CD1c-positive myeloid dendritic cell (primary cell): ENCODE data around the gene MPO.

Experiments used
- DNase-seq: peaks from one replicate; pipeline ENCODE4 v3.0.0-alpha.2; 2016; ENCODE audit errors: extremely low spot score

Gene MPO

DNA sequence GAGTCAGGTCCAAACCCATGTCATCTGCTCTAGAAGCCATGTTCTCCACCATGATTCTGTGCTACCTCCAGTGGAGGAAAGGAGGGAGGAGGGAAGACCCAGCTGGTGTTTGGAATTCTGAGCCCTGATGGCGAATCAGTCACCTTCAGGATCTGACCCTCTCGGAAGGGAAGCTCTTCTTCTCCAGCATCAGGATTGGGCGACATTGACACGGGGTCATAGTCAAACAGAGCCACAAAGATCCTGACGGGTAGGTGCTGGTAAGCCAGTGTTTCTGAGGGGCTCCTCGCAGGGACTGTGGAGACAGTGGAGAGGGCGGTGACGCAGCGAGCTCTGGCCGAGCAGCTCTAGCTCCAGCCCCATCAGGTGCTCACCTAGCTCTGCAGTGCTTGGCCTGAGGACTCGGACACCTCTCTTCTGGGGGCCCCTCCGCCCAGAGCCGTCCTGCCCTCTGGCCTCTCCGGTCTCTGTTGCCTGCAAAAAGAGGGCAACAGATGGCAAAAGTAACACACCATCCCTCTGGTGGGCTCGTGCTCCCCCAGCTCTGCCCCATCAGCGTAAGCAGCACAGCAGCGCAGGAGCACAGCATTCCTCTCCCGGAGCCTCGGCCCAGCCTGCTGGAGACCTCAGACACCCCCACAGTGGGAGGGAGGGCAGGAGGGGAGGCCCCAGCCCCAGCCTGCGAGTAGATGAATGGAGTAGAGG lies 26.9 kb upstream of the MPO start:
- no peak for DNase-seq

GRCh38 chr17:58306131-58306951 lies 25.6 kb upstream of the MPO start:
- DNase-seq = no peak

- no peak for DNase-seq
Measured at GRCh38 chr17:58305626-58306025, 24.9 kb upstream of the MPO start.

GRCh38 chr17:58304750-58305486 lies 24.2 kb upstream of the MPO start:
- no peak for DNase-seq

DNA sequence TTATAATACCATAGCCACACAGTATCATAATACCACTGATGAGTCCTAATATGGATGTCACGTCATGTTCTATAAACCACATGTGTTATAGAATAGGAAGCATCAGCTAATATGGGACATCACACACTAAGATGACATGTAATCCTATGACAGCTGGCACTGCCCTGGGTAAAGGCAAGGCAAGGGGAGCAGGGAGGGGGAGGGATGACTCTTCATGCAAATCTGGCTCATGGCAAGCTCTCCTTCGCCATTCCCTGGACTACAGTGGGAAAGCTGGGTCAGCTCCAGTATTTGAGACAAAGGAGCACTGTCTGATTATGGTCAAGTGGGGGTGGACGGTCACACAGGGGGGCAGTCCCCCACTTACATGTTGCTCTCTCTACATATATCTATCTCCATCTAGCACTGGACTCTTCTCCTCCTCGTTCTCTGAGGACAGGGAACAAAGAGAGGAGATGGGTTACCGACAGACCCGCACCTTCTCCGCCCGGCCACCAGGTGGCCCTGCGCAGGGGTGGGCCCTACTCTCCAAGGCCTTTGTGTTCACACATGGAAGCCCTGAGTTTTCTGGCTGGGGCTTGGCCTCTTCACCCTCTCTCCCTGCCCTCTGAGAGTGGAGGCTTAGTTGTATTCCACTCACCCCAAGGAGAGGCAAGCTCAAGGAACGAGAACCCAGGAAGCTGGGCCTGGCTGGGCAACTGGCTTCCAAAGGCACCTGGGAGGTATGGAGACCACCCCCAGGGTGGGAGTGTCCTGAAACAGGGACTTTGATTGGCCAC lies 23.4 kb upstream of the MPO start:
- DNase-seq = peak; percentile 70

- peak; percentile 48 for DNase-seq
Measured at GRCh38 chr17:58302919-58303585, 22.3 kb upstream of the MPO start.

DNA sequence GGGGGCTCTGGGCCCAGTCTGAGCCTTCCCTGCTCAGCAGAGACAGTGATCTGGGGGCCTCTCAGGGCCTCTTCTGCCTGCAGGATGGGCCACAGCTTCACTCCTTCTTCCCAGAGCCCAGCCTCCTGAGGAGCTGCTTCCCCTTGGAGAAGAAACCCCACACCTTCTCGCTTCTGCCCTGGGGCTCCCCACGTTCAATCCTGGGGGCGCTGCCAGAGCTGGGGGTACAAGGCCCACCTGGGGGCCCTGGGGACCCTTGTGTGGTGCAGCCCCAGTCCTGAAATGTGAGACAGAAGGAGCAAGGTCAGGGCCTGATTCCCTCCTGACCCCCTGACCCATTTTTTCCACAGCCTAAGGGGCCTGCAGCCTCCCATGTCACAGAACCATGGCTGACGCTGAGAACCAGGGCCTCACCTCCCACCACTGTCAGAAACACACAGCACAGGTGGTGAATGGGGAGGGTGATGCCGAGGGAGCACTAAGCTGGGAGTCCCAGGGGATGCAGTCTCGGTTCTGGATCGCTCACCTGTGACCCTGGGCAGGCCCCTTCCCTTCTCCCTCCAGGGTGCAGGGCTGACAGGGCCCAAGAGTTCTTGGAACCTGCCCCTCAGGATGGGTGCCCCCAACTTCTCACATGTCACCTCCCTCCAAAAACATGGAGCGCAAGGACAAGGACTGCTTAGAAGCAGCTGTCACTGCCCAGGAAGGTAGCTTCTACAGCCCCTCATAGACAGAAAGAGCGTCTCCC lies 21.6 kb upstream of the MPO start:
- DNase-seq = no peak

GRCh38 chr17:58301504-58302150 lies 20.9 kb upstream of the MPO start:
- no peak for DNase-seq

- DNase-seq = no peak
Measured at GRCh38 chr17:58300336-58300735, 19.6 kb upstream of the MPO start.

GRCh38 chr17:58294034-58294433 lies 13.3 kb upstream of the MPO start:
- no peak for DNase-seq

DNA sequence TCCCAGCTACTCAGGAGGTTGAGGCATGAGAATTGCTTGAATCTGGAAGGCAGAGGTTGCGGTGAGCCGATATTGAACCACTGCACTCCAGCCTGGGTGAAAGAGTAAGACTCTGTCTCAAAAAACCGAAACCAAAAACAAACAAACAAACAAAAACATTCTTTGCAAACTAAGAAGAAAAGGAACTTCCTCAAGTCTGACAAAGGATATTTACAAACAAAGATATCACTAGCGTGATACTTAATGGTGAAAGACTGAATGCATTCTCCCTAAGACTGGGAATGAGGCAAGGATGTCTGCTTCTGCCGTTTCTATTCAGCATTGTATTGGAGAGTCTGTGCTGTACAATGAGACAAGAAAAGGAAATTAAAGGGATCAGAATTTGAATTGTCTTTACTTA lies 10.5 kb upstream of the MPO start:
- no peak for DNase-seq

DNA sequence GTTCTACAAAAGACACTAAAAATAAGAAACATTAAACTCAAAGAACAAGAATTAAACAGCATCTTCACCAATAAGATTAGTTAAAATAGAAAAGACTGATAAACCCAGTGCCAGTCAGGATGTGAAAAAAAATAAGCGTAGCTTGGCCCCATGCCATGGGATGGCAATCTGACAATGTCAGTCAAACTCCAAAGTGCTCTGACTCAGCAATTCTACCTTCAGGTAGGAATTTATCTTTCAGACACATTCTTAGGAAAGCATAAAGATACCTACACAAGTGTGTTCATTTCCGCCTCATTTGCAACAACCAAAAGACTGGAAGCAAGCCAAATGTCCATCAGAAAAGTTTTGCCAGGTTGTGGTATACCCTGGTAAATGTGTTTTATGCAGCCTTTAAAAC lies 9.1 kb upstream of the MPO start:
- no peak for DNase-seq

DNA sequence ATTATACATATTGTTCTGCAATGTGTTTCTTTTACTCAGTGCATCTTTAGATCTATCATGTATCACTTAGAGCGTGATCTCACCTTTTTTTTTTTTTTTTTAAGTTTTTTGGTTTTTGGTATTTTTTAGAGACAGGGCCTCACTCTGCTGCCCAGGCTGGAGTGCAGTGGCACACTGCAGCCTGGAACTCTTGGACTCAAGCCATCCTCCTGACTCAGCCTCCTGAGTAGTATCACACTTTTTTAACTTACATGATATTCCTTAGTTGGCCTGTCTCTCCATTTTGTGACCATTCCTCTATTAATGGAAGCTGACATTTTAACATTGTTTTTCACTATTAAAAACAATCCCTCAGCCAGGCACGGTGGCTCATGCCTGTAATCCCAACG lies 4.7 kb upstream of the MPO start:
- no peak for DNase-seq

DNA sequence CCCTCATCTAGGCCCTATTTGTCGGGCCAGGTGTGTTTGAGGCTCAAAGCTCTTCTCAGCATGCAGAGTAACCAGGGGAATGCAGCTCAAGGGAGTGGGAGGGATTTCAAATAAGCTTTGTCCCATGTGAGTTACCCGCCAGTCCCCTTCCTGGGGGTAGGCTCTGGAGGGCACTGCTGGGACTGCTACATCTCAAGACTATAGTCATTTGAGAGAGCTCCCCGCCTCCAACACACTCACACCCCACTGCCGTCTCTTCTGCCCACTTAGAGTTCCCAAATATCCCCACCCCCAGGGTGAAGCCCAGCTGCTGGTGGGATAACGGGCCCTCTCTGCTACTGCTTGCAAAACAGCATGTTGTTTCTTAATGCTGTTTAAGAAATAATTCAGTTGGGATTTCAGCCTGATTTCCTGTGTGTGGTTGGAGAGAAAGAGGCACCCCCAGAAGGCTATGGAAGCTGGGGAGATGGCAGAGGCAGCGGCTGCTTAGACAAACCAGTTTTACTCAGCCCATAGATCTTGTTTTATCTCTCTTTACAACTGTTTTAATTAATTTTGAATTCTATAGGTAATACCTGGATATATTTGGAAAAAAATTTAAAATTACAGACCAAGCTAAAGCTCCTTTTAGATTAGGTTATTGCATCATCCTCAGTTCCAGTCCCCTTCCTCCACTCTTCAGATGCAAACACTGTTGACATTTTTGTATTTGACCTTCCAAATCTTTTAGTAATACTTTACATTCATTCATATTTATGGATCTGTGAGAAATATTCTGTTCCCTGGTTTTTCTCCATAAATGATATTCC lies 4.1 kb upstream of the MPO start:
- no peak for DNase-seq

- DNase-seq = no peak
Measured at GRCh38 chr17:58283674-58284612, 3.2 kb upstream of the MPO start.

- DNase-seq = no peak
Measured at GRCh38 chr17:58282442-58282841, 1.7 kb upstream of the MPO start.

DNA sequence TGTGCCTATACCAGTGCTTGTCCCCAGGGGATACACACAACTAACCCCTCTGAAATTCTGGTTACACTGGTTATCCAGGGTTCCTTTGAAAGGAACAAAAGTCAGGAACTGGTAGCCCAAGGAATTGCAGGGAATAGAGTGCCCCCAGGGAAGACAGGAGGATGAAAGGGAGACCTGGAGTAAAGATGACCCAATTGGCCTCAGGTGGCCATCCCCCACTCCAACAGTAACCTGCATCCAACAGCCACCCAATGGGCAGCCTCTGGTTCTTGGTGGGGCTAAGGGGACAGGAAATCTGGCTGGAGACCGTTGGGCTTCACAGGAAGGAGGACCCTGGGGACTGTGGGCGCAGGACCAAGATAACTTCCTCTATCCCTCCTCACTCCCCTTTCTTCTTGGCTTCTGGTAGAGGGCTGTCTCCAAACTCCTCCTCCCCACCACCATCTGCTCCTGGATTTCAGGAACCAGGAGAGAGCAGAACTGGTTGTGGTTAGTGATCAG lies 826 bp upstream of the MPO start:
- peak; percentile 64 for DNase-seq
